Measurements from ENCODE around the gene ACAA2.

ACAA2 gene

GRCh38 chr18:49764032-49764431 lies 49.3 kb downstream of the ACAA2 start:
- TF ChIP-seq, protein P1, sequence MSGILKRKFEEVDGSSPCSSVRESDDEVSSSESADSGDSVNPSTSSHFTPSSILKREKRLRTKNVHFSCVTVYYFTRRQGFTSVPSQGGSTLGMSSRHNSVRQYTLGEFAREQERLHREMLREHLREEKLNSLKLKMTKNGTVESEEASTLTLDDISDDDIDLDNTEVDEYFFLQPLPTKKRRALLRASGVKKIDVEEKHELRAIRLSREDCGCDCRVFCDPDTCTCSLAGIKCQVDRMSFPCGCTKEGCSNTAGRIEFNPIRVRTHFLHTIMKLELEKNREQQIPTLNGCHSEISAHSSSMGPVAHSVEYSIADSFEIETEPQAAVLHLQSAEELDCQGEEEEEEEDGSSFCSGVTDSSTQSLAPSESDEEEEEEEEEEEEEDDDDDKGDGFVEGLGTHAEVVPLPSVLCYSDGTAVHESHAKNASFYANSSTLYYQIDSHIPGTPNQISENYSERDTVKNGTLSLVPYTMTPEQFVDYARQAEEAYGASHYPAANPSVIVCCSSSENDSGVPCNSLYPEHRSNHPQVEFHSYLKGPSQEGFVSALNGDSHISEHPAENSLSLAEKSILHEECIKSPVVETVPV (CRISPR knock-in tag; IDR thresholded peaks at IDR 0.05): no peak
- TF ChIP-seq ESRRG (CRISPR knock-in tag; IDR thresholded peaks at IDR 0.05): no peak
- no peak for TF ChIP-seq CSDC2 (CRISPR knock-in tag; IDR thresholded peaks at IDR 0.05)
- TF ChIP-seq ZC3H10 (CRISPR knock-in tag; IDR thresholded peaks at IDR 0.05): no peak
- TF ChIP-seq ARNTL (CRISPR knock-in tag; IDR thresholded peaks at IDR 0.05; ENCODE audit: borderline replicate concordance, low read depth): no peak
- TF ChIP-seq OSR1 (CRISPR knock-in tag; IDR thresholded peaks at IDR 0.05): no peak
- TF ChIP-seq PPARA (CRISPR knock-in tag; IDR thresholded peaks at IDR 0.05; ENCODE audit: borderline replicate concordance): no peak
- no peak for TF ChIP-seq RARB (CRISPR knock-in tag; IDR thresholded peaks at IDR 0.05)
- no peak for TF ChIP-seq CREB5 (CRISPR knock-in tag; IDR thresholded peaks at IDR 0.05; ENCODE audit: low read depth)
- TF ChIP-seq TCF4 (CRISPR knock-in tag; IDR thresholded peaks at IDR 0.05; ENCODE audit: borderline replicate concordance): no peak
- no peak for TF ChIP-seq GLIS3 (CRISPR knock-in tag; IDR thresholded peaks at IDR 0.05)
- TF ChIP-seq SNAI2 (CRISPR knock-in tag; IDR thresholded peaks at IDR 0.05): no peak
- no peak for TF ChIP-seq BACH2 (CRISPR knock-in tag; IDR thresholded peaks at IDR 0.05; ENCODE audit: borderline replicate concordance)
- no peak for TF ChIP-seq TOX (CRISPR knock-in tag; IDR thresholded peaks at IDR 0.05; ENCODE audit: borderline replicate concordance)
- no peak for TF ChIP-seq ZNF565 (CRISPR knock-in tag; conservative IDR thresholded peaks at IDR 0.05; ENCODE audit: low read depth)
- no peak for TF ChIP-seq ISL1 (CRISPR knock-in tag; IDR thresholded peaks at IDR 0.05)
- TF ChIP-seq ZFP3 (CRISPR knock-in tag; IDR thresholded peaks at IDR 0.05): no peak
- no peak for TF ChIP-seq TSHZ2 (CRISPR knock-in tag; IDR thresholded peaks at IDR 0.05)
- peak; percentile 78 for ATAC-seq

- ATAC-seq: peak; percentile 37; the same call in 2 of the 3 replicates
- TF ChIP-seq ESRRG (CRISPR knock-in tag; IDR thresholded peaks at IDR 0.05) (no peak), ISL1 (CRISPR knock-in tag; IDR thresholded peaks at IDR 0.05) (no peak), CREB5 (CRISPR knock-in tag; IDR thresholded peaks at IDR 0.05; ENCODE audit: low read depth) (no peak), CSDC2 (CRISPR knock-in tag; IDR thresholded peaks at IDR 0.05) (no peak), OSR1 (CRISPR knock-in tag; IDR thresholded peaks at IDR 0.05) (no peak), BACH2 (CRISPR knock-in tag; IDR thresholded peaks at IDR 0.05; ENCODE audit: borderline replicate concordance) (no peak), TSHZ2 (CRISPR knock-in tag; IDR thresholded peaks at IDR 0.05) (no peak), PPARA (CRISPR knock-in tag; IDR thresholded peaks at IDR 0.05; ENCODE audit: borderline replicate concordance) (no peak), RARB (CRISPR knock-in tag; IDR thresholded peaks at IDR 0.05) (no peak), ZNF8 (CRISPR knock-in tag; IDR thresholded peaks at IDR 0.05) (no peak)
Observed at GRCh38 chr18:49763590-49763989, 49.7 kb downstream of the ACAA2 start.
